GM12875 (cell line): ENCODE data around the gene WNT2.
"Not testable (repeated sequence)": the region's sequence is repeated elsewhere in the genome, so short reads cannot be mapped to it uniquely, and the experiment has no call there.

ENCODE experiments used
- H3K4me3 ChIP-seq: one replicate; pipeline ENCODE4 v1.5.1; 2011; ENCODE audit warnings: low read depth, low read length, control low read depth
- TF ChIP-seq, protein P1 (sequence below): IDR thresholded peaks from 2 replicates; pipeline ENCODE4 v1.5.1; 2011; ENCODE audit warnings: low read depth, mild to moderate bottlenecking, control low read depth, inconsistent platforms, low read length, moderate library complexity, borderline replicate concordance; ENCODE audit not compliant: insufficient read depth

The WNT2 gene

DNA sequence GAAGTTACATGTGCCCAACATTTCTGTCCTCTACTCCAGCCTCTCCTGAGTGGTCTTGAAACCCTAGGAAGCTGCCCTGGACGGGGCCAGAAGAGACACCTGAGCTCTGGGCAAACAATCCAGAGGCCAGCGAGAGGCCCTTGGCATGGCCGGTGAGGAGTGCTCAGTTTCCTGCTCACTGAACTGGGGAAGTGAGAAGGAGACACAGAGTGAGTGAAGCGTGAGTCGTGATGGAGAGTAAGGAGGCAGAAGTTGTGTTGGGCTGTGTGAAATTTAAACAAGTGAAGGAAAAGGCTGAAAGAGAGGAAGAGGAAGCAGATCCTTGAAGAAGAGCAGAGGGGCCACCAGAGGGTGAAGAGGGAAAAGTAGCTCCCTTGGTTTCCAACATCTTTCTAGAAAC lies 73.2 kb downstream of the WNT2 start:
- TF ChIP-seq, protein P1, sequence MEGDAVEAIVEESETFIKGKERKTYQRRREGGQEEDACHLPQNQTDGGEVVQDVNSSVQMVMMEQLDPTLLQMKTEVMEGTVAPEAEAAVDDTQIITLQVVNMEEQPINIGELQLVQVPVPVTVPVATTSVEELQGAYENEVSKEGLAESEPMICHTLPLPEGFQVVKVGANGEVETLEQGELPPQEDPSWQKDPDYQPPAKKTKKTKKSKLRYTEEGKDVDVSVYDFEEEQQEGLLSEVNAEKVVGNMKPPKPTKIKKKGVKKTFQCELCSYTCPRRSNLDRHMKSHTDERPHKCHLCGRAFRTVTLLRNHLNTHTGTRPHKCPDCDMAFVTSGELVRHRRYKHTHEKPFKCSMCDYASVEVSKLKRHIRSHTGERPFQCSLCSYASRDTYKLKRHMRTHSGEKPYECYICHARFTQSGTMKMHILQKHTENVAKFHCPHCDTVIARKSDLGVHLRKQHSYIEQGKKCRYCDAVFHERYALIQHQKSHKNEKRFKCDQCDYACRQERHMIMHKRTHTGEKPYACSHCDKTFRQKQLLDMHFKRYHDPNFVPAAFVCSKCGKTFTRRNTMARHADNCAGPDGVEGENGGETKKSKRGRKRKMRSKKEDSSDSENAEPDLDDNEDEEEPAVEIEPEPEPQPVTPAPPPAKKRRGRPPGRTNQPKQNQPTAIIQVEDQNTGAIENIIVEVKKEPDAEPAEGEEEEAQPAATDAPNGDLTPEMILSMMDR: no peak
- H3K4me3 ChIP-seq: no peak overlapping the region

DNA sequence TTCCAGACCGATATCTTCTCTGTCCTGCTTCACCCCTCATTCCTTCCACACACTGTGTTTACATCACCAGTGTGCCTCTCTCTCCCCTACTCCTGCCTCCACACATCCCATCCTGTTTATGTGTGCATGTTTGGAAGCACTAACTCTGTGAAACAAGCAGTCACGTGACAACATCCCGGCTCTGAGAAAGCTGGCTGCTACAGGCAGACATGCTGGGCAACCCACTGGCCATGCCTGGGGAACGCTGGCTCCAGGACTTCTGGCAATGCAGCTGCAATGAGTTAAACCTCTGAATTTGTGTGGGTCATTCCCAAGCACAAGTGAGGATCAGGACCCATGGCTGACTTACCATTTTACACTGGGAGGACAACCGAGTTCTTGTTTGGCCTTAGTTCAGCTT lies 74.0 kb downstream of the WNT2 start:
- H3K4me3 ChIP-seq: no peak overlapping the region
- TF ChIP-seq, protein P1: no peak

DNA sequence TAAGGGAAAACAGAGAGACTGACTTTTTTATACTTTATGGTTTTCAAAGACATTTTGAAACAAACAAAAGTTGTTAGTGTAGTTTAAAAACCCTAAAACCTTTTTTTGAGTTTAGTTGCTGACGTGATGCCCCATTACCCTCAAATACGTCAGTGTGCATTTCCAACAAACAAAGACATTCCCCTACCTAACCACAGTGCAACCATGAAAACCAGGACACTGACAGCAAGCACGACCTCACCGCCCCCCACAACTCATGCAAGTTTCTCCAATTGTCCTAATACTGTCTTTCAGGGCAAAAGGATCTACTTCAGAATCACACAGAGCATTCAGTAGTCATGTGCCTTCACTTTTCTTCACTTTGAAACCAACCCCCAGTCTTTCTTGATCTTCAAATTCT lies 75.0 kb downstream of the WNT2 start:
- TF ChIP-seq, protein P1: no peak
- no peak overlapping the region for H3K4me3 ChIP-seq

DNA sequence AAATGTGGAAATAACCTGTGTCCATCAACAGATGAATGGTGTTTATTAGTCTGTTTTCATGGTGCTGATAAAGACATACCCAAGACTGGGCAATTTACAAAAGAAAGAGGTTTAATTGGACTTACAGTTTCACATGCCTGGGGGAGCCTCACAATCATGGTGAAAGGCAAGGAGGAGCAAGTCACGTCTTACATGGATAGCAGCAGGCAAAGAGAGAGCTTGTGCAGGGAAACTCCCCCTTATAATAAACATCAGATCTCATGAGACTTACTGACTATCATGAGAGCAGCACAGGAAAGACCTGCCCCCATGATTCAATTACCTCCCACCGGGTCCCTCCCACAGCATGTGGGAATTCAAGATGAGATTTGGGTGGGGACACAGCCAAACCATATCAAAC lies 77.2 kb downstream of the WNT2 start:
- not testable (repeated sequence) for H3K4me3 ChIP-seq

DNA sequence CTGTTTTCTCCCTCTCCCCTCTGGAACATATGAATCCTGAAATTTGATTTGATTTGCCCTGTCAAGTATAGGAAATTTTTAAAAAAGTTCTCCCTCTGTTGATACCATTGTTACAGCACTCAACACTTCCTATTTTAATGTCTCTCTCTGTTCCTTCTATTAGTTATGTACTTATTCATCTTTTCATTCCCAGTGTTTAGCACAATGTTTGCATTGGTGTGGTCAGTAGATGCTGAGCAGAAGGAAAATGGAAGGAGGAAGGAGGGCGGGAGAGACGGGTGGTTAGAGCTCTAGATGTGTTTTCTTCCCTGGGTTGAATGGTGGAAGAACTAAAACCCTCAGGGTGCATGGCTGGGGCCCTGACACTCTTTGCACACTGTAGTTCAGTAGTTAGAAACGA lies 79.5 kb downstream of the WNT2 start:
- TF ChIP-seq, protein P1: no peak

DNA sequence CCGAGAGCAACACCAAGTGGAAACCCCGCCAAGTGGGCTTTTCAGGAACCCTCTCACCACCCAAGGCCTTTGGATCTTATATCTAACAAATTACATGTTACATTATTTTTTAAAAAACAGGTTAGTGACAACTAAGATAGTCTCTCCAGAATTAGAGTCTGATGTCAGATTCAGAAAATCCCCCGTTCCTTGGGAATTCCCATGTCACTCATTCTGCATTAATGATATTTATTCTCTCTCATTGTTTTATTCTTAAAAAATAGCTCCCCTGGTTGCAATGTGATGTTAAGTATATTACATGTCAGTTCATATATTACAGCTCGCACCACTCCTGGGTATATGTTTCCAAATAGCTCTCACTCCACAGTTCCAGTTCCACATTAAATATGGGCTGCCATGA lies 81.8 kb downstream of the WNT2 start:
- H3K4me3 ChIP-seq: no peak overlapping the region
- TF ChIP-seq, protein P1: no peak

More for the DNA sequence above, 79.5 kb downstream of the WNT2 start:
- no peak overlapping the region for H3K4me3 ChIP-seq

DNA sequence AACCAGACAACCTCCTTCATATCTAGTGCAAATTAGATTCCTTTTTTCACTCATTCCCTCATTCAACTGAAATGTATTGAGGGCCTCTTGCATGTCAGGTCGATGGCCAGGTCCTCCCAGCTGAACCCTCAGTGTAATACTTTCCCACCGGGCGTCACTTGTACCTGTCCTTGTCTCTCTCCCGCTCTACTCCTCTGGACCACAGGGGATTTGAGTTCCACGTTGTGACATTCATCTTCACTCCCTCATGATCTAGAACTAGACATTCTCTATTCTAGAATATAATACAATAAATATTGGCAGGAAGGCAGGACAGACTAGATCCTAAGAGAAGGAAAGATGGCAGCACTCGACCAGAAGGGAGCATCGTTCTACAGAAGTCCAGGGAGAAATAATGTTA lies 83.9 kb downstream of the WNT2 start:
- no peak overlapping the region for H3K4me3 ChIP-seq
- TF ChIP-seq, protein P1: no peak

DNA sequence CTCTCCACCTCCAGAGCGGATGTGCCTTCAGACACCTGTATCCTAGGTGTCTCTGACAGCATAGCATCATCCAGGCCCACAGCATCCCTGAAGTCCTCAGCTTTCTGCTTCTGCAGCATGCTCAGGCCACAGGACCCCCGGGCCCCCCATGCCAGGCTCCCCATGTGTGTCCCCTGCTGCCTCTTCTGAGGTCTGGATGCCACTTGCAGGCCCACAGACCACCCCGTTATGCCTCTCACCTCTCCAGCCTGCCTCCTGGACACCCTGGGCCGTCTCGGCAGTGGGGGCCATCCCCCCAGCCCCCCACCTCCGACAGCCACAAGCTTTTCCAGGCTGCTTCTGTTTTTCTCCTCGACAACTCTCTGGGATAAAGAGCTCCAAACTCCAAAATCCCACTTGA lies 84.4 kb downstream of the WNT2 start:
- H3K4me3 ChIP-seq: no peak overlapping the region

More for the DNA sequence above, 84.4 kb downstream of the WNT2 start:
- TF ChIP-seq, protein P1: no peak
